HG02588 (cell line): ENCODE measurements around the gene UGT1A6.

Source experiments
- ATAC-seq: cut with Tn5 transposase; IDR thresholded peaks from one replicate; pipeline ENCODE4 v1.9.1; 2021; ENCODE audit warnings: mild to moderate bottlenecking, moderate library complexity; ENCODE audit not compliant: unreplicated experiment

The UGT1A6 gene

DNA sequence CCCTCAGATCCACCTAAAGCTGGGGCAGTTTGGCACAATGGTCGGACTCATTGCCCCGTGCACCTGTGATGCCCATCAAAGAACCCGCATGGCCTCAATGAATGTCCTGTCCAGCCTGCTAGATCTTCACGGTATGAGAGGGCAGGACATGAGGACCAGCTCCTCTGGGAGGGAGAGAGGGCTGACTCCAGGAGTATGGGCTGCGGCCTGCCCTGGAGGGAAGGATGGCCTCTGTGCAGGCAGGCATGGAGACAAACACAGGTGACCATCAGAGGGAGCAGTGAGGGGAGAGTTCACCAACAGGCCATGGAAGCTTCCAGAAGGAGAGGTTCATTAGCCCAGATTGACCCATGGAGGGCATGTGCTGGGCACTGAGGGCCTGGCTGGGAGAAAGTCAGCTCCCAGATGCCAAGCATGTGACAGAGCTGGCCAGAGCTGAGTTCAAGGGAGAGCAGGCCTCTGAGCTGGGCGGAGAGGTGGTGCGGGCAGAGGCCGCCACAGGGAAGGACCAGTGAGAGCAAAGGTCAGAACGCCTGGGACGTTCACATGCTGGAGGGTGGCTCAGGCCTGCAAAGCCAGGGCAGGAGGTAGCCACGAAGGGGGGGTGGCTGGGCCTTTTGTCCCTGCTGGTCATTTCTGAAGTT, 125.4 kb downstream of the UGT1A6 start:
- no peak for ATAC-seq

- ATAC-seq = no peak
Measured at GRCh38 chr2:233818639-233819621, 126.2 kb downstream of the UGT1A6 start.

DNA sequence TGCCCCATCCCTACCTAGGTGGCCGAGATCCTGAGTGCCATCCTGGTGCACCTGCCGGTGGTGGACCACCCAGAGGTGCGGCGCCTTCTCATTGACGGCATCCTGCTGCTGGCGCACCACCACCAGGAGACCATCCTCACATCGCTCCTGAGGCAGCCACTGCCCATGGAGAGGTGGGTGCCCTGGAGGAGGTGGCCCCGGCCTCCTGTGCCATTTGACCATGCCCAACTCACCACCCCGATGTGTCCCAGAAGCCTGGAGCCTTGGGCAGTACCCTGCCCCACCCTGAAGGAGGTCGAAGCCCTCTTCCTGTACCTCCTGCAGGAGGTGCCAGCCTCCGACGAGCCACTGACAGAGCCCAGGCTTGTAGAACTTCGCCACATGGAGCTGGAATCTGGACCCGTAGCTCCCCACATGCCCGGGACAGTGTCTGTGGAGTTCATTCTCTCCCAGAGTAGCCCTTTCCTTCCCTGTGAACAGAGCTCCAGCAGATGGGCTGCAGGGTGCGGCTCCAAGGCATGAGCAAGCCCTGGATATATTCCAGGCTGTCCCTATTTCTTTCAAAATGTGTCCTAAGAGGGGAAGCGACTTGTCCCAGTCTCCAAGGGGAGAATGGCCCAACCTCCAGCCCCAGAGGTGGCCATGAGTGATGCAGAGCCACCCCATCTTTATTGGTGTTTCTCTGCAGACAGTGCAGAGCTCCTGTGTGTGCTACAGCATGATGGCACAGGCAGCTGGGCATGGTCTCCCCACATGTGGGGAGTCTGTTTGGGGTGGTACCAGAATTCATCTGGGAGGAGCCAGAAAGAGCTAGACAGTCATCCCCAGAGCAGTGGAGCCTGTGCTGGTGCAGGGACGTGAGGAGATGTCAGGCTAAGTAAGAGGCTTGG, 127.4 kb downstream of the UGT1A6 start:
- ATAC-seq = no peak

DNA sequence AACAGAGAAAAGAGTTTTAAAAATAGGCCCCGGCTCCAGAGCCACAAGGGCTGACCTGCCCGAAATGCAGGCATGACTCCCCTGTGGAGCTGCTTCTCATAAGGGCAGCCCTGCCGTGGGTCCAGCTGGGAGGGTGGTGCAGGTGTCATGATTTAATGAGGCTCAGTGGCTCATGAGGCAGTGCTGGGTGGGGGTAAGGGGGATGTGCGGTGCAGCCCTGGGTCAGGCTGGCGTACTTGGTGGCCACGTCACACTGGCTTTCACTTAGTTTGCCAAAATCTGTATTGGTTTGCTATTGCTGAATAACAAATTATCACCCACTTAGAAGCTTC, 128.1 kb downstream of the UGT1A6 start:
- ATAC-seq = no peak

GRCh38 chr2:233821196-233821595, 128.5 kb downstream of the UGT1A6 start:
- no peak for ATAC-seq

GRCh38 chr2:233821709-233822100, 129.0 kb downstream of the UGT1A6 start:
- no peak for ATAC-seq

GRCh38 chr2:233822101-233822771, 129.5 kb downstream of the UGT1A6 start:
- ATAC-seq = no peak
